HS-5 (cell line): ENCODE data around the gene PROM2.

Source experiments
- DNase-seq: peaks from one replicate; pipeline ENCODE4 v3.0.0-alpha.2; 2012; ENCODE audit warnings: low read depth

Gene PROM2

GRCh38 chr2:95323347-95324155 is 49.3 kb downstream of the PROM2 start:
- no peak for DNase-seq

GRCh38 chr2:95325026-95325425 is 50.8 kb downstream of the PROM2 start:
- no peak for DNase-seq

- DNase-seq: no peak
Measured at GRCh38 chr2:95325590-95326432, 51.6 kb downstream of the PROM2 start.

- no peak for DNase-seq
Measured at GRCh38 chr2:95326433-95327140, 52.3 kb downstream of the PROM2 start.

- no peak for DNase-seq
Measured at GRCh38 chr2:95327861-95328260, 53.6 kb downstream of the PROM2 start.

GRCh38 chr2:95328358-95329125 is 54.3 kb downstream of the PROM2 start:
- DNase-seq: no peak

GRCh38 chr2:95329401-95329800 is 55.2 kb downstream of the PROM2 start:
- DNase-seq: no peak

GRCh38 chr2:95329891-95330793 is 55.9 kb downstream of the PROM2 start:
- DNase-seq: no peak

GRCh38 chr2:95330794-95331338 is 56.6 kb downstream of the PROM2 start:
- DNase-seq: no peak

GRCh38 chr2:95331606-95332005 is 57.4 kb downstream of the PROM2 start:
- no peak for DNase-seq

- DNase-seq: no peak
Measured at GRCh38 chr2:95332036-95332435, 57.8 kb downstream of the PROM2 start.

- DNase-seq: no peak
Measured at GRCh38 chr2:95333056-95333455, 58.8 kb downstream of the PROM2 start.

GRCh38 chr2:95333888-95334338 is 59.7 kb downstream of the PROM2 start:
- no peak for DNase-seq

- DNase-seq: no peak
Measured at GRCh38 chr2:95334916-95335641, 60.8 kb downstream of the PROM2 start.

GRCh38 chr2:95336406-95336805 is 62.2 kb downstream of the PROM2 start:
- DNase-seq: no peak

- DNase-seq: no peak
Measured at GRCh38 chr2:95337829-95338228, 63.6 kb downstream of the PROM2 start.
